ENCODE results near the gene CNOT8.

Gene CNOT8

GRCh38 chr5:154823605-154824004 is 34.8 kb upstream of the CNOT8 start:
- no peak overlapping the region for H3K27ac ChIP-seq
- TF ChIP-seq ZFX (IDR thresholded peaks at IDR 0.05; ENCODE audit: borderline replicate concordance), result no peak
- TF ChIP-seq, protein P1, sequence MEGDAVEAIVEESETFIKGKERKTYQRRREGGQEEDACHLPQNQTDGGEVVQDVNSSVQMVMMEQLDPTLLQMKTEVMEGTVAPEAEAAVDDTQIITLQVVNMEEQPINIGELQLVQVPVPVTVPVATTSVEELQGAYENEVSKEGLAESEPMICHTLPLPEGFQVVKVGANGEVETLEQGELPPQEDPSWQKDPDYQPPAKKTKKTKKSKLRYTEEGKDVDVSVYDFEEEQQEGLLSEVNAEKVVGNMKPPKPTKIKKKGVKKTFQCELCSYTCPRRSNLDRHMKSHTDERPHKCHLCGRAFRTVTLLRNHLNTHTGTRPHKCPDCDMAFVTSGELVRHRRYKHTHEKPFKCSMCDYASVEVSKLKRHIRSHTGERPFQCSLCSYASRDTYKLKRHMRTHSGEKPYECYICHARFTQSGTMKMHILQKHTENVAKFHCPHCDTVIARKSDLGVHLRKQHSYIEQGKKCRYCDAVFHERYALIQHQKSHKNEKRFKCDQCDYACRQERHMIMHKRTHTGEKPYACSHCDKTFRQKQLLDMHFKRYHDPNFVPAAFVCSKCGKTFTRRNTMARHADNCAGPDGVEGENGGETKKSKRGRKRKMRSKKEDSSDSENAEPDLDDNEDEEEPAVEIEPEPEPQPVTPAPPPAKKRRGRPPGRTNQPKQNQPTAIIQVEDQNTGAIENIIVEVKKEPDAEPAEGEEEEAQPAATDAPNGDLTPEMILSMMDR (IDR thresholded peaks at IDR 0.05), result no peak

DNA sequence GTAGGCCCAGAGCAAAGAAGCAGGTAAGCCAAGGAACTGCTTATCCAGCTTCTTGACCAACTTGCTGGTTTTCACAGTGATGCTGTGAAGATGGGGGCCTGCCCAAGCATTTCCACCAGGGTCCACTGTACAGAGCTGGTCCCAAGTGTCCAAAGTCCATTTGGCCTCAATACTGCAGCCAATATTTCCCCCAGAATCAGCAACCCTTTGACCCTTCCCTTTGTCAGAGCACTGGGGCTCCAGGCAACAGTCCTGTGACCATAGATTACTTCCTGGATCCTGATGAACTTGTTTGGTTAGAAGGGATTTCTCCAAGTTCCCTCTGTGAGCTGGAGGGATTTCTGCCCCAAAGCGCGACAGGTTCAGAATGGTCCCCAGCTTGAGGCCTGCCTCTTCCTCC is 34.4 kb upstream of the CNOT8 start:
- TF ChIP-seq ZFX (IDR thresholded peaks at IDR 0.05; ENCODE audit: borderline replicate concordance), result no peak
- TF ChIP-seq, protein P1 (IDR thresholded peaks at IDR 0.05), result no peak
- no peak overlapping the region for H3K27ac ChIP-seq

DNA sequence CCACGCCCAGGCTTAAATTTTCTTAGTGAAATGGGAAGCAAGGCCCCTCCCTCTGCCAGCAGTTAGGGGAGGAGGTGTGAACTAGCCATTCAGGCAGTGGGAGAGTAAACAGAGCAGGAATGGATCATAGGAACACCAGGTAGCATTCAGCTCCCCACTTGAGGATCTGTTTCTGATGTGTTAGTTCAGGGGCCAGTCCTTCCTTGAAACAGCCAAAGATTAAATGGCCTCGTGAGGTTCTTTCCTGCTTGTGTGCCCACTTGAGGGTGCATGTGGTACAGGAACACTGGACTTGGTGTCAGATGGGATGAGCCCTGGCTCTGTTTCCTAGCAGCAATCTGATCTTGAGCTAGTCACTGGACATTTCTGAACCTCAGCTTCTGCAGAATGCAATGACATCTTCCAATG is 29.2 kb upstream of the CNOT8 start:
- TF ChIP-seq, protein P1 (IDR thresholded peaks at IDR 0.05), result no peak
- TF ChIP-seq ZFX (IDR thresholded peaks at IDR 0.05; ENCODE audit: borderline replicate concordance), result no peak
- H3K27ac ChIP-seq, result no peak overlapping the region

DNA sequence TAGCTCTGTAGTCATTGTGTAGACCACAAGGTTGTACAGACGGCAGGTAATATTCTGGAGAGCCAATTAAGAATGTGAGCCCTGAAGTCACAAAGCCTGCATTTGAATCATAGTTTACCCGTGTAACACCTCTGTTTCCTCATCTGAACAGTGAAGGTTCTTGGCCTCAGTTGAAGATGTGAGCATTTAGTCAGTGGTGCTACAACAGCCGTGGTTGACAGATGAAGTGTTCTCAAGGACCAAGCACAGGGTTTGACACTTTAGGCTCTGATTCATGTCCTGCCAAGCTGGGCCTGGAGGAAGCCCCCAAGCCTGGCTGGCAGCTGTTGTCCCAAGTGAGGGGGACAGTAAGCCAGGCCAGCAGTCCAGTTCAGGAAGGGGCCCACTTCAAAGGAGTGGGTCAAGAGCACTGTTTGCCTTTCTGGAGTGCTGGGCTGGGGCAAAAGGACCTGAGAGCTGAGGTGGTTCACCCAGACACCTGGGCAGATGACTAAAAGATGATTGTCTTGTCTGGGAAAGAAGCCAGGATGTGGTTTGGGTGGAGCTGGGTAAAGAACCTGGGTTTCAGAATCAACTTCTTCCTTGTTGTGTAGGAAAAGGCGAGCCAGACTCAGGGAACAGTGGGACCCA is 28.7 kb upstream of the CNOT8 start:
- TF ChIP-seq ZFX (IDR thresholded peaks at IDR 0.05; ENCODE audit: borderline replicate concordance), result no peak
- TF ChIP-seq, protein P1 (IDR thresholded peaks at IDR 0.05), result no peak
- no peak overlapping the region for H3K27ac ChIP-seq

GRCh38 chr5:154830219-154830595 is 28.2 kb upstream of the CNOT8 start:
- H3K27ac ChIP-seq, result no peak overlapping the region
- TF ChIP-seq, protein P1 (IDR thresholded peaks at IDR 0.05), result no peak
- TF ChIP-seq ZFX (IDR thresholded peaks at IDR 0.05; ENCODE audit: borderline replicate concordance), result no peak

DNA sequence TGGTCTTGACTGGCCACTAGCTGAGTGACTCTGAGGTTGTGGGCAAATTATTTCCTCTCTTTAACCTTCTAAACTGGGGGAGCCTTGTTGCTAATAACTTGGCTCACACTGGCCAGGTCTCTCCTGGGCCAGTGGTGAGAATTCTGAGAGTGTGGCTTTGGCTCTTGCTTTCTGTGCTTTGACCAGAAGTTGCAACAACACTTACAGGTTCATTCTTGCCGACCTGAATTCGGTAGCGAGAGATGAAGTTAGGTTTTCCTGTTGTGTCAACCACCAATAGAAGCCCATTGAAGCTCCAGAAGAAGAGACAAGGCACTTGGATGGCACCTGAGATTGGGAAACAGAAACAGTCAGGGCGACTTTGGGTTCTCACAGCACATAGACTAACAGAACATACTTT is 27.8 kb upstream of the CNOT8 start:
- TF ChIP-seq ZFX (IDR thresholded peaks at IDR 0.05; ENCODE audit: borderline replicate concordance), result no peak
- TF ChIP-seq, protein P1 (IDR thresholded peaks at IDR 0.05), result no peak
- no peak overlapping the region for H3K27ac ChIP-seq

- TF ChIP-seq ZFX (IDR thresholded peaks at IDR 0.05; ENCODE audit: borderline replicate concordance), result no peak
- TF ChIP-seq, protein P1 (IDR thresholded peaks at IDR 0.05), result no peak
- H3K27ac ChIP-seq, result no peak overlapping the region
Measured at GRCh38 chr5:154831451-154831850, 27.0 kb upstream of the CNOT8 start.

GRCh38 chr5:154832804-154833203 is 25.6 kb upstream of the CNOT8 start:
- H3K27ac ChIP-seq, result 0 out of 2 replicates have a peak overlapping the region, but pooled peaks have one; percentile 10

Data from 22Rv1 (cell line).